Stimulated activated naive CD4-positive, alpha-beta T cell treated with Interleukin-2 at 50 U/mL for 16 hours (primary cell): ENCODE data around the gene ADGRV1.
"Not testable (repeated sequence)": the region's sequence is repeated elsewhere in the genome, so short reads cannot be mapped to it uniquely, and the experiment has no call there.

ENCODE experiments used
- DNase-seq: peaks from one replicate; lab custom pipeline; 2025; lab: John Stamatoyannopoulos, UW

The ADGRV1 gene

GRCh38 chr5:90996089-90996488 is 437.5 kb downstream of the ADGRV1 start:
- DNase-seq = no peak

GRCh38 chr5:90997082-90997481 is 438.5 kb downstream of the ADGRV1 start:
- DNase-seq = no peak

GRCh38 chr5:91000743-91001142 is 442.1 kb downstream of the ADGRV1 start:
- DNase-seq = no peak

- no peak for DNase-seq
These were observed 448.1 kb downstream of the ADGRV1 start for GRCh38 chr5:91006713-91007112.

GRCh38 chr5:91007251-91007650 is 448.7 kb downstream of the ADGRV1 start:
- DNase-seq = no peak

GRCh38 chr5:91007780-91008402 is 449.3 kb downstream of the ADGRV1 start:
- DNase-seq = no peak

GRCh38 chr5:91010090-91010489 is 451.5 kb downstream of the ADGRV1 start:
- DNase-seq = no peak

GRCh38 chr5:91011029-91011428 is 452.4 kb downstream of the ADGRV1 start:
- DNase-seq = no peak

GRCh38 chr5:91012867-91013266 is 454.3 kb downstream of the ADGRV1 start:
- DNase-seq = not testable (repeated sequence)

- DNase-seq = no peak
These were observed 457.7 kb downstream of the ADGRV1 start for GRCh38 chr5:91016322-91016721.

GRCh38 chr5:91016954-91017700 is 458.5 kb downstream of the ADGRV1 start:
- no peak for DNase-seq

GRCh38 chr5:91018200-91018599 is 459.6 kb downstream of the ADGRV1 start:
- no peak for DNase-seq

GRCh38 chr5:91018712-91019371 is 460.2 kb downstream of the ADGRV1 start:
- no peak for DNase-seq

- DNase-seq = no peak
These were observed 461.6 kb downstream of the ADGRV1 start for GRCh38 chr5:91020065-91020800.

- no peak for DNase-seq
These were observed 463.9 kb downstream of the ADGRV1 start for GRCh38 chr5:91022518-91022917.

GRCh38 chr5:91024206-91024605 is 465.6 kb downstream of the ADGRV1 start:
- DNase-seq = no peak

- DNase-seq = no peak
These were observed 466.1 kb downstream of the ADGRV1 start for GRCh38 chr5:91024727-91025126.

- DNase-seq = no peak
These were observed 466.9 kb downstream of the ADGRV1 start for GRCh38 chr5:91025449-91025848.

- DNase-seq = no peak
These were observed 467.4 kb downstream of the ADGRV1 start for GRCh38 chr5:91025956-91026355.

GRCh38 chr5:91026466-91026865 is 467.9 kb downstream of the ADGRV1 start:
- DNase-seq = no peak

- no peak for DNase-seq
These were observed 469.0 kb downstream of the ADGRV1 start for GRCh38 chr5:91027405-91028139.

GRCh38 chr5:91028499-91028956 is 469.9 kb downstream of the ADGRV1 start:
- DNase-seq = no peak
